Hindlimb muscle (tissue), 1 donor: ENCODE data around the gene OR4K5. TPM values are rescaled to one million over a fixed set of nuclear protein-coding genes. Genes with fewer than 3 reads are reported as not detected.

Source experiments
- polyA plus RNA-seq: library from polyadenylated mRNA; unstranded; fragments of 120-200 nt; gene quantifications from one replicate; pipeline ENCODE4 v1.2.1, GENCODE V29; 2013; ENCODE audit not compliant: insufficient read length

The OR4K5 gene
- polyA plus RNA-seq, 1 donor: not detected

Other genes starting within 250 kb of the OR4K5 start
- not detected for gene OR11H2, start 206.7 kb upstream of the OR4K5 start, polyA plus RNA-seq
- not detected for gene OR4Q3, start 177.0 kb upstream of the OR4K5 start, polyA plus RNA-seq
- gene OR4M1, start 147.1 kb upstream of the OR4K5 start, polyA plus RNA-seq: not detected
- not detected for gene OR4N2, start 116.8 kb upstream of the OR4K5 start, polyA plus RNA-seq
- not detected for gene OR4K2, start 45.5 kb upstream of the OR4K5 start, polyA plus RNA-seq
- not detected for gene OR4K1, start 10.3 kb downstream of the OR4K5 start, polyA plus RNA-seq
- gene OR4K15, start 55.0 kb downstream of the OR4K5 start, polyA plus RNA-seq: not detected
- not detected for gene OR4Q2, start 81.6 kb downstream of the OR4K5 start, polyA plus RNA-seq
- not detected for gene OR4K14, start 98.7 kb downstream of the OR4K5 start, polyA plus RNA-seq
- not detected for gene OR4K13, start 115.4 kb downstream of the OR4K5 start, polyA plus RNA-seq
- gene OR4L1, start 139.4 kb downstream of the OR4K5 start, polyA plus RNA-seq: not detected
- not detected for gene OR4K17, start 190.1 kb downstream of the OR4K5 start, polyA plus RNA-seq
- gene OR4N5, start 218.2 kb downstream of the OR4K5 start, polyA plus RNA-seq: not detected